ENCODE data around the gene FUT2.

The FUT2 gene

DNA sequence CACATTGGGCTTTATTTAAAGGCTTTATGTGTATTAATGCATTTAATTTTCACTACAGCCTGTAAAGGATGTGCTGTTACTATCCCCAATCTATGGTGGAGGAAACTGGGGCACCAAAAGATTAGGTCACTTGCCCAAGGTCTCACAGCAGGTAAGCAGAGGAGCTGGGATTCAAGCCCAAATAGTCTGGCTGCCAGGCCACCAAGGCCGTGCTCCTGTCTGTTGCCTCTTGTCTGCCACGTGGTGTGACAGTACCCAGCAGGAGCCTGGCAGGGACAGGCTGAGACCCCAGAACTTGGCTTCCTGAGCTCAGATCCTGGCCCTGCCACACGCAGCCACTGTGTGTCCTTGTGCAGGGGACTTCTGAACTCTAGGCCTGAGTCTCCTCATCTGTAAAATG lies 27.4 kb upstream of the FUT2 start:
- Histone ChIP-seq H3K27me3 (ENCODE audit: control insufficient read depth in 3 of 3, insufficient read depth in 3 of 3, low read depth in 1 of 3, low read length in 3 of 3) (peaks cover 0 to 10% (median 0%) of the 10 kb centered on the region in 3 experiments), H3K4me2 (ENCODE audit: insufficient read depth, low read length, poor library complexity, severe bottlenecking) (no peak overlapping the region), H4K91ac (ENCODE audit: low read depth, low read length, poor library complexity) (no peak overlapping the region), H2AFZ (ENCODE audit: low read length) (no peak overlapping the region), H3K79me1 (ENCODE audit: low read depth, low read length) (peaks cover 1% of the 10 kb centered on the region), H3K9me3 (replicated peaks in 1 of 2; ENCODE audit: control insufficient read depth in 2 of 2, insufficient read depth in 1 of 2, low read depth in 1 of 2, low read length in 2 of 2) (peaks cover 0 to 2% of the 10 kb centered on the region in 2 donors), H3K14ac (ENCODE audit: low read length) (no peak overlapping the region), H3K27ac (replicated peaks; ENCODE audit: low read length) (no peak overlapping the region), H2AK5ac (ENCODE audit: low read depth, low read length) (no peak overlapping the region), H4K8ac (ENCODE audit: low read depth, low read length) (no peak overlapping the region), H2BK120ac (ENCODE audit: low read depth, low read length) (no peak overlapping the region), H3K36me3 (replicated peaks in 1 of 2; ENCODE audit: control insufficient read depth in 2 of 2, insufficient read depth in 2 of 2, low read length in 2 of 2) (no peaks in the 10 kb centered on the region), H2BK12ac (ENCODE audit: low read length) (no peak overlapping the region), H2BK5ac (ENCODE audit: low read length) (no peak overlapping the region), H2BK15ac (ENCODE audit: low read length) (no peak overlapping the region), H3K4me1 (ENCODE audit: control insufficient read depth in 2 of 2, insufficient read depth in 1 of 2, low read depth in 1 of 2, low read length in 2 of 2) (peaks cover 5 to 6% of the 10 kb centered on the region in 2 donors), H3K4ac (ENCODE audit: low read length) (no peak overlapping the region), H3K4me3 (ENCODE audit: low read length in 2 of 2) (no peak overlapping the region), H3K9ac (ENCODE audit: low read depth, low read length, poor library complexity) (no peak overlapping the region), H3K18ac (ENCODE audit: low read length) (no peak overlapping the region), H3K23ac (ENCODE audit: low read depth, low read length, poor library complexity) (no peak overlapping the region)
- WGBS, 2 donors (ENCODE audit: extremely low coverage in 2 of 2, insufficient read length in 2 of 2, insufficient replicate concordance in 1 of 2) = no CpG with 5 or more reads among the region's 3 CpGs
- DNase-seq (ENCODE audit: low spot score) = no peak

DNA sequence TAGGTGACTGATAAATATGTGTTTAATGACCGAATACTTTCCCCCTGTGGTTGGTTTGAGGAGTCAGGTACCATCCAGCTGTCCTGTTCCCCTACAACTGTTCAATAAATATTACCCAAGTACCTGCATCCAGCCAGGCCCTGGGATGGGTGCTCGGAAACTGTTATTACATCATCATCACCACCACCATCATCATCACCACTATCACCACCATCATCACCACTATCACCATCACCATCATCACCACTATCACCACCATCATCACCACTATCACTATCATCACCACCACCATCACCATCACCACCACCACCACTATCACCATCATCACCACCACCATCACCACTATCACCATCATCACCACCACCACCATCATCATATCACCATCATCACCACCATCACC lies 27.0 kb upstream of the FUT2 start:
- Histone ChIP-seq H2AK5ac (ENCODE audit: low read depth, low read length) (no peak overlapping the region), H3K27me3 (ENCODE audit: control insufficient read depth in 3 of 3, insufficient read depth in 3 of 3, low read depth in 1 of 3, low read length in 3 of 3) (peaks cover 0 to 10% (median 2%) of the 10 kb centered on the region in 3 experiments), H3K9me3 (replicated peaks in 1 of 2; ENCODE audit: control insufficient read depth in 2 of 2, insufficient read depth in 1 of 2, low read depth in 1 of 2, low read length in 2 of 2) (peaks cover 0 to 2% of the 10 kb centered on the region in 2 donors), H3K4me3 (ENCODE audit: low read length in 2 of 2) (no peak overlapping the region), H3K14ac (ENCODE audit: low read length) (no peak overlapping the region), H2BK120ac (ENCODE audit: low read depth, low read length) (no peak overlapping the region), H3K36me3 (replicated peaks in 1 of 2; ENCODE audit: control insufficient read depth in 2 of 2, insufficient read depth in 2 of 2, low read length in 2 of 2) (no peaks in the 10 kb centered on the region), H3K4me2 (ENCODE audit: insufficient read depth, low read length, poor library complexity, severe bottlenecking) (no peak overlapping the region), H4K8ac (ENCODE audit: low read depth, low read length) (no peak overlapping the region), H2BK12ac (ENCODE audit: low read length) (no peak overlapping the region), H3K79me1 (ENCODE audit: low read depth, low read length) (peaks cover 1% of the 10 kb centered on the region), H4K91ac (ENCODE audit: low read depth, low read length, poor library complexity) (no peak overlapping the region), H3K23ac (ENCODE audit: low read depth, low read length, poor library complexity) (no peak overlapping the region), H3K4ac (ENCODE audit: low read length) (no peak overlapping the region), H2BK5ac (ENCODE audit: low read length) (no peak overlapping the region), H2AFZ (ENCODE audit: low read length) (no peak overlapping the region), H2BK15ac (ENCODE audit: low read length) (no peak overlapping the region), H3K4me1 (ENCODE audit: control insufficient read depth in 2 of 2, insufficient read depth in 1 of 2, low read depth in 1 of 2, low read length in 2 of 2) (peaks cover 9 to 10% of the 10 kb centered on the region in 2 donors), H3K18ac (ENCODE audit: low read length) (no peak overlapping the region), H3K9ac (ENCODE audit: low read depth, low read length, poor library complexity) (no peak overlapping the region), H3K27ac (replicated peaks; ENCODE audit: low read length) (no peak overlapping the region)
- WGBS, 2 donors (ENCODE audit: extremely low coverage in 2 of 2, insufficient read length in 2 of 2, insufficient replicate concordance in 1 of 2) = no CpG with 5 or more reads among the region's 2 CpGs
- no peak for DNase-seq (ENCODE audit: low spot score)

DNA sequence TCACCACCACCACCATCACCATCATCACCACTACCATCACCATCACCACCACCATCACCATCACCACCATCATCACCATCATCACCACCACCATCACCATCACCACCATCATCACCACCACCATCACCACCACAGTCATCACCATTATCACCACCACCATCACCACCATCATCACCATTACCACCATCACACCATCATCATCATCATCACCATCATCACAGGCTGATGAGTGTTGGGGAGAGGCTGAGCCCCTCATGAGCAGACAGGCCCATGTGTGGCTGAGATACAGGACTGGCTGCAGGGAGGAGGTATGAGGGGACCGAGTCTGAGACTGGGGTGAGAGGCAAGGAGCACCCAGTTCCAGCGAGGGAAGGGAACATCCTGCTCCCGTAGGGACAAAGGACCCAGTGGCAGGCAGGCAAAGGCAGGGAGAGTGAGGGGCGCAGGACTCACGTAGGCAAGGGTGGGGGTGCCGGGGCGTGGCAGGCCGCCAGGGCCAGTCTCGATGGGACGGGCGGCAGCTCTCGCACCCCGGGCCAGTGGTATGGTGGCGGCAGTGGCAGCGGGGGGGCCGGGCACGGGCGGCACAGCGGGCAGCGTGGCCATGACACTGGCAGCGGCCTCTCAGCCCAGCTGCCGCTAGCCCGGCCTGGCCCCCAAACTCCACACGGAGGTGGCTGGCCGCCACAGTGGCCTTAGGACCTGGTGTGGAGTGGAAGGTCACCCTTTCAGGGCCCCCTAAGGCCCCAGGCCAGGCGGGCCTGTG lies 25.7 kb upstream of the FUT2 start:
- WGBS, 2 donors (ENCODE audit: extremely low coverage in 2 of 2, insufficient read length in 2 of 2, insufficient replicate concordance in 1 of 2) = no CpG with 5 or more reads among the region's 26 CpGs
- no peak overlapping the region for H2BK12ac ChIP-seq (ENCODE audit: low read length)
- H3K4ac ChIP-seq (ENCODE audit: low read length) = no peak overlapping the region

DNA sequence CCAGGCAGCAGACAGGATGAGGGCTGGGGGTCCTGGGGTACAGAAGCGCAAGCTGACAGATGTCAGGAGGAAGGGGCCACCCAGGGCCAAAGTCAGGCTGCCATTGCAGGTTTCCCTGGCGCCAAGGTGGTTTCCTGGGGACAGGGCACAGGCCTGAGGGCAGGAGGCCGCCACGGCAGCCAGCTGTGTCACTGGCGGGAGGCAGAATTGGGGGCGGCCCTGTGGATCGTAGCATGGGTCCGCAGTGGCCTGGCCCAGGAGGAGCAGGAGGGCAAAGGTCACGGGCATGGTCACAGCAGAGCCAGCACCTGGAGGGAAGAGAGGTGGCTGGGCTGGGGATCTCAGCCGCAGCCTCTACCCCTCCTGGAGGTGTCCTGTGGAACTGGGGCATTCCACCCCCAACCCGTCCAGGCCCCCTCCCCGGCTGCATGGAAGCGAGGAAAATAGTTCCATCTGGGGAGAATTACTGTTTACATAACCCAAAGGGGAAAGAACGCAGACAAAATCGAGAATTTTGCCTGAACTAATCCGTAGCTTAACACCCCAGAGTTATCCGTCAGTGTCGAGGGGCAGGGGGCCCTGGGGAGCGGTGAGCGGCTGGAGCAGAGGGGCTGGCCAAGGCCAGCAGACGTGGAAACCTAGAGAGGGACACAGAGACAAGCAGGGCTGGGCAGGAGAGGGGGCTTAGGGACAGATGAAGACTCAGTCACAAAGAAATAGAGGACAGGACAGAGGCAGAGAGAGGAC lies 24.9 kb upstream of the FUT2 start:
- Histone ChIP-seq H3K18ac (ENCODE audit: low read length) (peak overlapping the region; percentile 7), H2BK5ac (ENCODE audit: low read length) (no peak overlapping the region), H3K9me3 (replicated peaks in 1 of 2; ENCODE audit: control insufficient read depth in 2 of 2, insufficient read depth in 1 of 2, low read depth in 1 of 2, low read length in 2 of 2) (peaks cover 0 to 2% of the 10 kb centered on the region in 2 donors), H3K36me3 (replicated peaks in 1 of 2; ENCODE audit: control insufficient read depth in 2 of 2, insufficient read depth in 2 of 2, low read length in 2 of 2) (no peaks in the 10 kb centered on the region), H3K23ac (ENCODE audit: low read depth, low read length, poor library complexity) (peak overlapping the region; percentile 32), H2BK120ac (ENCODE audit: low read depth, low read length) (no peak overlapping the region), H3K4ac (ENCODE audit: low read length) (no peak overlapping the region), H3K4me3 (ENCODE audit: low read length in 2 of 2) (no peak overlapping the region), H3K27me3 (ENCODE audit: control insufficient read depth in 3 of 3, insufficient read depth in 3 of 3, low read depth in 1 of 3, low read length in 3 of 3) (peaks cover 0 to 9% (median 6%) of the 10 kb centered on the region in 3 experiments), H3K79me1 (ENCODE audit: low read depth, low read length) (peaks cover 1% of the 10 kb centered on the region), H3K27ac (replicated peaks; ENCODE audit: low read length) (no peak overlapping the region), H2AK5ac (ENCODE audit: low read depth, low read length) (peak overlapping the region; percentile 76), H4K8ac (ENCODE audit: low read depth, low read length) (no peak overlapping the region), H3K14ac (ENCODE audit: low read length) (peak overlapping the region; percentile 31), H3K4me2 (ENCODE audit: insufficient read depth, low read length, poor library complexity, severe bottlenecking) (no peak overlapping the region), H3K9ac (ENCODE audit: low read depth, low read length, poor library complexity) (no peak overlapping the region), H2BK15ac (ENCODE audit: low read length) (peak overlapping the region; percentile 83), H4K91ac (ENCODE audit: low read depth, low read length, poor library complexity) (no peak overlapping the region), H3K4me1 (ENCODE audit: control insufficient read depth in 2 of 2, insufficient read depth in 1 of 2, low read depth in 1 of 2, low read length in 2 of 2) (peaks cover 12 to 13% of the 10 kb centered on the region in 2 donors), H2AFZ (ENCODE audit: low read length) (peak overlapping the region; percentile 75), H2BK12ac (ENCODE audit: low read length) (peak overlapping the region; percentile 30)
- no peak for DNase-seq (ENCODE audit: low spot score)
- no CpG with 5 or more reads among the region's 21 CpGs for WGBS, 2 donors (ENCODE audit: extremely low coverage in 2 of 2, insufficient read length in 2 of 2, insufficient replicate concordance in 1 of 2)

More for the DNA sequence above, 25.7 kb upstream of the FUT2 start:
- H2BK5ac ChIP-seq (ENCODE audit: low read length) = no peak overlapping the region
- H3K4me3 ChIP-seq (ENCODE audit: low read length in 2 of 2) = peak overlapping the region in 1 of 2 donors; percentile 23
- H3K9me3 ChIP-seq (replicated peaks in 1 of 2; ENCODE audit: control insufficient read depth in 2 of 2, insufficient read depth in 1 of 2, low read depth in 1 of 2, low read length in 2 of 2) = peaks cover 0 to 2% of the 10 kb centered on the region in 2 donors
- DNase-seq (ENCODE audit: low spot score) = no peak
- H2BK120ac ChIP-seq (ENCODE audit: low read depth, low read length) = no peak overlapping the region
- no peaks in the 10 kb centered on the region for H3K36me3 ChIP-seq (replicated peaks in 1 of 2; ENCODE audit: control insufficient read depth in 2 of 2, insufficient read depth in 2 of 2, low read length in 2 of 2)
- no peak overlapping the region for H4K91ac ChIP-seq (ENCODE audit: low read depth, low read length, poor library complexity)
- no peak overlapping the region for H3K4me2 ChIP-seq (ENCODE audit: insufficient read depth, low read length, poor library complexity, severe bottlenecking)
- peaks cover 1% of the 10 kb centered on the region for H3K79me1 ChIP-seq (ENCODE audit: low read depth, low read length)
- peak overlapping the region; percentile 66 for H3K23ac ChIP-seq (ENCODE audit: low read depth, low read length, poor library complexity)
- peak overlapping the region; percentile 76 for H2AK5ac ChIP-seq (ENCODE audit: low read depth, low read length)
- H3K14ac ChIP-seq (ENCODE audit: low read length) = peak overlapping the region; percentile 32
- H3K9ac ChIP-seq (ENCODE audit: low read depth, low read length, poor library complexity) = peak overlapping the region; percentile 21
- H3K27ac ChIP-seq (replicated peaks; ENCODE audit: low read length) = no peak overlapping the region
- no peak overlapping the region for H2AFZ ChIP-seq (ENCODE audit: low read length)
- peak overlapping the region; percentile 19 for H3K18ac ChIP-seq (ENCODE audit: low read length)
- H3K27me3 ChIP-seq (ENCODE audit: control insufficient read depth in 3 of 3, insufficient read depth in 3 of 3, low read depth in 1 of 3, low read length in 3 of 3) = peaks cover 0 to 10% (median 6%) of the 10 kb centered on the region in 3 experiments
- H4K8ac ChIP-seq (ENCODE audit: low read depth, low read length) = peak overlapping the region; percentile 92
- peaks cover 12 to 13% of the 10 kb centered on the region in 2 donors for H3K4me1 ChIP-seq (ENCODE audit: control insufficient read depth in 2 of 2, insufficient read depth in 1 of 2, low read depth in 1 of 2, low read length in 2 of 2)
- peak overlapping the region; percentile 83 for H2BK15ac ChIP-seq (ENCODE audit: low read length)

Measured in neuronal stem cell (in vitro differentiated cells).